GM19025 (cell line): ENCODE data around the gene FAM83C.

ENCODE experiments used
- ATAC-seq: cut with Tn5 transposase; IDR thresholded peaks from one replicate; pipeline ENCODE4 v1.9.1; 2021; ENCODE audit warnings: mild to moderate bottlenecking, low read depth, moderate library complexity; ENCODE audit not compliant: unreplicated experiment

Gene FAM83C

DNA sequence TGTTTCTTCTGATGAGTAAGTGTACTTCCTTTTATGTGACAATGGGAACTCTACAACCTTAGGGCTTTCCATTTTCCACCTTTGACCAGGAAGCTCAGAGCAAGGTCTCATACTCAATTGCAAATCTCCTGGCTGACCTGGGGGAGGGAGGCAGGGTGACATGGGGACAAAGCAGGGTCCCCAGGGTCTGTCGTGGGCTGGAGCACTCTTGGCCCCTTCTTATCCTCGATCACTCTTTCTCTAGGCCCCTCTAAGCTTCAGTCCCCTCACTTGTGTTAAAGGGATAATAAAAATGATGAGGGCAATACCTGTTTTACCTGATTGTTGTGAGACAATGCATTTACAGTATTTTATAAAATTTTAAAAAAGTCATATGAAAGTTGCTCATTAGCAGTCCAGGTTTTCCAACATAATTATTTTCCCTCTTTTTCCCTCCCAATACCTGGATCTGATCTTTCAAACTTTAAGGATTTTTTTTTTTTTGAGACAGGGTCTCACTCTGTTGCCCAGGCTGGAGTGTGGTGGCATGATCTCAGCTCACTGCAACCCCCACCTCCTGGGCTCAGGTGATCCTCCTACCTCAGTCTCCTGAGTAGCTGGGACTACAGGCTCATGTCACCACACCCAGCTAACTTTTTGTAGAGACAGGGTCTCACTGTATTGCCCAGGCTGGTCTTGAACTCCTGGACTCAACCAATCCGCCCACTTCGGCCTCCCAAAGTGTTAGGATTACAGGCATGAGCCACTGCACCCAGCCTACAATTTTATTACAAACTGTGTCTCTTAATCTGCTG, 8.4 kb upstream of the FAM83C start:
- no peak for ATAC-seq

DNA sequence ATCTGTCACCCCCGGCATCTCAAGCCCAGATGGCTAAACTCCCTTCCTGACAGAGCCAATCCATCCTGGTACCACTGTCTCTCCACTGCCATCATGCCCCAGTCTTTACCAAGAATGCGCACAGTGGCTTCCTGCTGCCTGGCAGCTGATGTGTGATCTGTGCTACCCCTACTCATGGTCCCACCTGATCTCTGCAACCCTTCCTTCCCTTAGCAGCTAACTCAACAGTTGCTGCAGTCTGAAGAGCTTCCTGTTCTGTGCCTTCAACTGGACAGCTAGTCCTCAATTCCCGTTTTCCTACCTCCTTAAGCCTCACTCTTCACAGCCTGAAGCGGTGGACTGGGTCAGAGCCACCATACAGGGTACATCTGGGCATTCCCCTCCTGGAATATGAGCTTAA, 7.6 kb upstream of the FAM83C start:
- no peak for ATAC-seq

DNA sequence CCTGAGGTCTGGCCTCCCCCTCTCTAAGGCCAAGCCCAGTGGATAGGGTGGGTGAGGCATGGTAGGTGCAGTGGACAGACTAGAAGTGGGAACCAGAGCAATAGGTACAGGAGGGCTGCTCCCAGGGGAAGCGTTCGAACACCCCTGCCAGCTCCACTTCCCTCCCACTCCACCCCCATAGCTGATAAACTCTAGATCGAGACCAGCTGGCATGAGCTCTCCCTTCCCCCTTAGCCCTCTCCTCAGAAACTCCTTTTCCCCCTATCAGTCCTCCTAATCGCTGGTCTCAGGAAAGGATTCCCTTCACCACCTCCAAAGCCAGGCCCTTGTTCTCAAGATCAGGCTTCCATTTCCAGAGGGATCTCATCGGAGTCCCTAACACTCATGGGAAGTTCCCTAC, 6.0 kb upstream of the FAM83C start:
- no peak for ATAC-seq

DNA sequence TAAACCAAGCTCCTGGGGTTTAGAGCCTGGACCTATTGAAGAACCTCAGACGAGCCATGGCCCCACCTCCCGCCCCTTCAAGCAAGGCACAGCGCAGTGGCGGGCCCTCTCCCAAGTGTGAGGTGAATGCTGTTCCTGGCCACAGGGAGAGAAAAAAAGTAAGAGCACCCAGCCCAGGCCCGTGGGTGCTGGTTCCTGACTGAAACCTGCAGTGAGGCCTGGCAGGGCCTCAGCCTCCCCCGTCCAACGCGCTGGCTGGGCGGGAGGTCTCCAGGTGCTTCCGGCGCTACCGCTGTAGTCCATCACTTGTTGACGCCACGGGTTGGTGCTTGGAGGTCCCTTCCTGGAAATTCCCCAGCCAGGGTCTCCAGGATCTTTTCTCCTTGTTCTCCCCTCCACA, 5.5 kb upstream of the FAM83C start:
- no peak for ATAC-seq

DNA sequence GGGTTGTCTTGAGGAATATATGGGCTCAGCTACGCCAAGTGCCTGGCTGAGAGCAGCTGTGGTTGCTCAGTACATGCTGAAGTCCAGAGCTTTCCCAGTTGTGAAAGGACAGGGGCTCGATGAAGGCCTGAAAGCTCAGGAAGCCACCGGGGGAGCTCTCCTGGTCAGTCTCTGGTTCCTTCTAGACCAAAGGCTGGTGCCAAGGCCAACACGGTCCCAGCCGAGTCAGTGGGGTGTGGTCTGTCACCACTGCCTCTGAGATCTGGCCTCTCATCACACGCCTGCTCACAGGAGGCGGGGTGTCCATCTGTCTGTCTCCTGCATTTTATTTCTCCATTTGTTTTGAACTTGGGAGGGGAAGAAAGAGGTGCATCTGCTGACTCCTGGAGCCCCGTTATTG, 4.9 kb upstream of the FAM83C start:
- no peak for ATAC-seq

DNA sequence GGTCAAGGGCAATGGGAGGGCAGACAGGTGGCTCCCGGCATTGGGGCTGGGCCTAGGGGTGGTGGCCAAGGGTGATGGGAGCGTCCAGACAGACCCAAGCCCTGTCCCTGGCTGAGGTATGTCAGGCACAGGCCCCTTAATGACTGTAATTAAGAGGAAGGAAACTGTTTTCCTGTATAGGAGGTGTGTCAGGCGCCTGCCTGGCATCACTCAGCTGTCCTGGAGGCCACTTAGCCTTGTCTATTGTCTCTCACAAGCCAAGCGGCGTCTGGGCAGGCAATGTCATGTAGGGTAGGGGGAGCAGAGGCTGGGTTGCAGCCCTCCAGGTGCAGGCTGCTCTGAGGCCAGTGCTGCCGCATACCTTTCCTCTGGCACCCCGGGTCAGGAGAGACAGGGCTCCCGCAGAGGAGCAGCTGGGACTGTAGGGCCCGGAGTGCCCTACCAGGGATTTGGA, 3.9 kb upstream of the FAM83C start:
- ATAC-seq, result no peak

DNA sequence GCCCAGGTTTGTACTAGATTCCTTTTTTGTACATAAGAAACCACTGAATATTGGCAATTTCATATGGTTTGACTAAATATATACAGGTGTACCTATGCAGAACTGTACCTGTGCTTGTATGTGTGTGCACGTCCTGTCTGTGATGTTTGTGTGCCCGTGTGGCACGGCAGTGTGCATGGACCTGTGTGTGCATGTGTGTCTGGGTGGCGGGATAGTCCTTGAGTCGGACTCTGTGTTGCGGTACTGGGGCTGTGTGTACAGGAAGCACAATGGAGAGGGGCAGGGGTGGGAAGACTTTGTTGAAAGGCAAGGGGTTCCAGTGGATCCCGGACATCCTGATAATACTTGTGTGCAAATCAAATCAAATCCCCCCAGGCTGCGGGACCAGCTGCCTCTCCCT, 3.4 kb upstream of the FAM83C start:
- no peak for ATAC-seq

DNA sequence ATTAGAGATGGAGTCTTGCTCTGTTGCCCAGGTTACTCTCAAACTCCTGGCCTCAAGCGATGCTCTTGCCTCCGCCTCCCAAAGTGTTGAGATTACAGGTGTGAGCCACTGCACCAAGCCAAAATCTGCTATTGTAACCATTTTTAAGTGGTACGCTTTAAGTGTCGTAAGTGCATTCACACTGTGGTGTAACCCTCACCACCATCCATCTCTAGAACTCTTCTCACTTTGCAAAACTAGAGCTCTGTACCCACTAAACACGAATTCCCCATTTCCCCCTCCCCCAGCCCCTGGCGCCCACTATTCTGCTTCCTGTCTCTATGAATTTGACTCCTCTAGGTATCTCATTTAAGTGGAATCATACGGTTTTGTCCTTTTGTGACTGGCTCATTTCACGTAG, 2.8 kb upstream of the FAM83C start:
- no peak for ATAC-seq

DNA sequence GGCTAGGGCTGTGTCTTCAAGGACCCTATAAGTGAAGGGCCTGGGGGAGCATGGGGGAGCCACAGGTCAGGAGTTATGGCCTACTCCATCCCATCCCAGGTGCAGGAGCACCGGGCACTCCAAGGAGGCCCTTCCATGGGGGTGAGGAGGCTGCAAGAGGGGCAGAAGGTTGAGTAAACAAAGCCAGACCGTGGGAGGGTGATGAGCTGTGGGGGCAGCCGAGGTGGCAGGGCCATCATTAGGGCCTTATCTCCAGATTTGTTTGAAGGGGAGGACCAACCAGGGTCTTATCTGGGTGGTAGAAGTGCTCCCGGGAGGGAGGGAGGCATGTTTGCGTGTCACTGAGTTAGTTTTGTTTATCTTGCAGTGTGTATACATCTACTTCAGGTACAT, 2.1 kb upstream of the FAM83C start:
- no peak for ATAC-seq

DNA sequence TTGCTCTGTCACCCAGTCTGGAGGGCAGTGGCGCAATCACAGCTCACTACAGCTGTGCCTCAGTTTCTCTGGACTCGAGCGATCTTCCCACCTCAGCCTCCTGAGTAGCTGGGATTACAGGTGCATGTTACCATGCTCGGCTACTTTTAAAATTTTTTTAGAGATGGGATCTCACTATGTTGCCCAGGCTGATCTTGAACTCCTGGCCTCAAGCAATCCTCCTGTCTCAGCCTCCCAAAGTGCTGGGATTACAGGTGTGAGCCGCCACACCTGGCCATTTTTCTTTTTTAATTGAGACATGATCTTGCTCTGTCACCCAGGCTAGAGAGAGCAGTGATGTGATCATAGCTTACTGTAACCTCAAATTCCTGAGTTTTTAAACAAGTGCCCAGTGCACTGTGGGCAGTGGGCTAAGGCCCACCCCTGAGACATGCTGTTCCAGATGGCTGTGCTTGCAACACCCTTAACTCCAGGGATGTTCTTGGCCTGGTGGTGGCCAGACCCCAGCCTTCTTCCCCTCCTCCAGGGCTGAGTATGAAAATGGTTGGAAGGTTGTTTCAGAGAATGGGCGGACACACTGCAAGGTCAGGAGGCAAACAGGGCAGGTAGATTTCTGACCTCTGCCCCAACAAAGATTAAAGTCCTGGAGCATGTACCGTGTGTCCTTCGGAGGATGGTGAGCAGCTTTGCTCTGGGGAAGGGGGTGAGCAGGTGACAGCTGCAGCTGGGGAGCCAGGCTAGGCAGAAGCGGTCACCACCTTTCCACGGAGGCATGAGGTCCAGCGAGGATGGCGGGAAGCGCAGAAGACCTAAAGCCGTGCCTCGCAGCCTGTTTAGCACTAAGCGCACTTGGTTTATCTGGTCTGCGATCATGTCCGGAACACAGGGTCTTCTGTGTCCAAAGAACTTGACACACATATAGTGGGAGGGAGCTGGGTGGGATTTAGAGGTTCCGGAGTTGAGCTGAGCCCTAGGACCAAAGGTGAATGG, 1.4 kb upstream of the FAM83C start:
- no peak for ATAC-seq

DNA sequence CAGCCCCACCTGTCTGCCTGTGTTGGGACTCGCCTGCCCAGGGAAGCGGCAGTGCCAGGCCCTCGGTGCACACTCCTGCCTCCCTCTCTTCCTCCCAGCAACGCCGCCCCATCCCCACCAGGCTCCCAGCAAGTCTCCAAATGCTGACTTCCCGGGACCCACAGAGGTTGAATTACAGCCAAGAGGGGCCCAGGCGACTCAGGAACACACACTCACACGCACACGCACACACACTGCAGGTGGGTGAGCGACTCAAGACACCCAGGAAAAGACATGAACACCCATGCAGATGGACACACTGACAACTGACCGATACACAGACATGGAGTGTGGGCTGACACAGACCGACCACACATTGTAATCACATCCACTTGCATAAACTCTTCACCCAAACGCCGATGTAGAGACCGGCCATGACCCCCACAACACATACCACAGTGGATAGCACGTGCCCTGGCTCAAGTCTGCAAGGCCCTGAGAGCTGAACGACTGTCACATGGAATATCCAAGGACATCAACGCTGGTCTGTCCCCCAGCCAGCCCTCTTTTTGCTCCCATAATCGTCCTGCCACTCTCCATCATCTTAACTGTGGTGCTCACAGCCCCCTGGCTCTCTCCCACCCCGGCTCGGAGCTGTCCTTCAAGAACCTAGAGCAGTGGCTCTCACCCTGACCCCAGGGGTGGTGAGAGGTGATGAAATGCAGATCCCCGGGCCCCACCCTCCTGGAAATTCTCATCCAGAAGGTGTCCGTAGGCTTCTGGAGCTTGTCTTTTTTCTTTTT, 470 bp upstream of the FAM83C start:
- ATAC-seq, result no peak

DNA sequence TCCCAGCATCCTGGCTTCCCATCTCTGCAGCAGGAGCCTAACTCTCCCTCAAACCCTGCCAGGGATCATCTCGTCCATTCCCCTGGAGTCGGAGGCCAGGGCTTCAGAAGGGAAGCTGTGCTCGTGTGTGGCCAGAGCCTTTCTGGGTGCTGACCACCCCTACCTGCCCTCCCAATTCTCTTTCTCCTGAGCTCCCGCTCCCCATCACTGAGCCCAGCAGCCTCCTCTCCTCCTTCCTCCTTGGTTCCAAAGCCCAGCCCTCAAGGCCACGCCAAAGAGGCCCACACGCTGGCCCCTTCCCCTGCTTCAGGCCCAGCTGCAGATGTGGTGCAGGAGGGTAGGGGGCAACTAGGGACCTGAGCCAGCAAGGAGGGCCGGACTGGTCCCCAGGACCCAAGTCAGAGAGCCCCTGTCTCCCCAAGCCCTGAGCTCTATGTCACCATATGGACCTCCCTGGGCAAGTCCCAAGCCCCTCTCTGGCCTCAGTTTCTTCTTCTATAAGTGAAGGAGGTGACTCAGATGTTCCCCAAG, 1.3 kb downstream of the FAM83C start:
- no peak for ATAC-seq

DNA sequence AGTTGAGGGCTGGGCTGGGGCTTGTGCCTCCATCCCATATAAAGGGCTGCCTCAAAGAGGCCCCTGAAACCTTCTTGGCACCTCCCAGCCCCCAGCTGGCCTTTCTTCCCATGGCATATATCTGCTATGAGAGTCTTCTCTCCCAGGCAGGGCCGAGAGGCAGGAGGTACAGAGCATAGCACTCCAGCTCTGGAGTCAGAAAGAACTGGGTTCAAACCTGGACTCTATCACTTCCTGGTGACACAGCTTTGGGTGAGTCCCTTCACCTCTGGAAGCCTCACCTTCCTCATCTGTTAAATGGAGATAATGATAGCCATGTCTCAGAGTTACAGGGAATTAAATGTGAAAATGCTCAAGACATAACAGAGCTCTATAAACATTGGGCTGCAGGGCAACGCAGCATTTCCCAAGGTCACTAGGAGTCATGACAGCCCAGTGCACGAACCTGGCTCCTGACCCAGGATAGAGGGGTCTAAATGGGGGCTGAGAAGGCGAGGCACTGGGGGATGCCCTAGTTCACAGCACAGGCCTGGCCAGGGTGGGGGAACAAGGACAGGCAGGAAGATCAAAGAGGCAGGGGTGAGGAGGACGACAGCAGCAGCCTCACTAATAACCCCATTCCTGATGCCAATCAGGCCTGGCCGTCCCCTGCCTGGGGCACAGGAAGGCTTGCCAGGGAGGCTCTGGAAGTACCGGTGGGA, 1.9 kb downstream of the FAM83C start:
- no peak for ATAC-seq

DNA sequence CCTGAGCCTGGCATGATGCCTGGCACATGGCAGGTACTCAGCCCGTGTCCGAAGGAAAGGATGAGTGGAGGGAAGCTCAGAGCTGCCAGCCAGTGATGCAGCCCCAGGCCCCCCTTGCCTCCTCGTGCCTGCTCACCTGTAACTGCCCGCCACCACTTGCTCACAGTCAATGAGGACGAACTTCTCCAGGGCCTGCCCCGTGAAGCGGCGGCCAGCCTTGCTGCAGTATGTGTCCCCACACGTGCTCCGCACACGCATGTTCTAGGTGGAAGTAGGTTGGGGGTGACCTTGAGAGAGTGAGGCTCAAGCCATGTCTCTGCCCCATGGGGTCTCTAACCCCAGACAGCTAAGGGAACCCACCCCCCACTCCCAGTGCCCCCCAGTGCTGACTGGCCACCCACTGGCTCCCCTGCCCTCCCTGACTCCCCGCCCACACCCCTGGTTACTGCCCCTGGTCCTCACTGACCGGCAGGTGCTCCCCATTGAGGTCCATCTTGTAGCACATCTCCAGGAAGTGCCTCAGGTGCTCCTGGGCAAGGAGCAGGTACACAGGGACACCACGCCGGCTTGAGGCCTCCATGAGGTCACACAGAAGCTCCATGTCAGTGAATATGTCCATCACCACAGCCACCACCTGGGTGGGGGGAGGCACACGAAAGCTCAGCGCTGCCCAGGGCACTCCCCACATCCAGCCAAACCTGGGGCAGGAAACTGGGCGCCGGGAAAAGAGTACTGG, 3.7 kb downstream of the FAM83C start:
- no peak for ATAC-seq

DNA sequence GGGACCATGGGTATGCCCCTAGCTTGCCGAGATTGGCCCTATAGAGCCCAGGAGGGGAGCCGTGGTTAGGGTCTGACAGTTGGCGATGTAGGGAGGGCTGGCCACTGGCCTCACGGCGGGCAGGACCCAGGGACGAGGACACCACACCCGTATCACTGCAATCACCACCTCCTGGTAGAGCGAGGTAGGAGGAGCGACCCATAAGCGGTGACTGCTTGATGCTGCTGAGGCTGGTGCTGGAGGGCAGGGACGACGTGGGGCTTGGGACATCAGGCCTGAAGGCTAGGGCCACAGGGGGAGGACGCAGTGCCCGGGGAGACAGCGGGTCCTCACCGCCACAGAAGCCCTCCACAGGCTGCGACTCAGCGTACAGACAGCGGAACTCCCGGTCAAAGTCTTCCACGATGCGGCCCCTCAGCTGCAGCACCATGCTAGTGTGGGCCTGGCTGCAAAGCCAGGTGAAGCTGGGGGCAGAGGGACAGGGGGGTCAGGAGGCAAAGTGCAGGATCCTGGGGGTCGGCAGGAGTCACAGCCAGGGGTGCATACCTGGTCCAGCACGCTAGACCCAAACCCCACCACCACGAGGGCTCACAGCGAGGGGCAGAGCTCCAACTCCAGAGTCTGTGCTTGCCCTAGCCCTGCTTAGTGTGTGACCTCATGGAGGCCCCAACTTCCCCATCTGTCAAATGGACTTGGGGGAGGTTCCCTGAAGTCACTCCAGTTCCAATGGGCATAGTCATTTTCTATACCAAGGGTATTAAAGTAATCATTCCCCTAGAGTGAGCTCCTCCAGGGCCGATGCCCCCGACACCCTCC, 4.5 kb downstream of the FAM83C start:
- ATAC-seq, result no peak

DNA sequence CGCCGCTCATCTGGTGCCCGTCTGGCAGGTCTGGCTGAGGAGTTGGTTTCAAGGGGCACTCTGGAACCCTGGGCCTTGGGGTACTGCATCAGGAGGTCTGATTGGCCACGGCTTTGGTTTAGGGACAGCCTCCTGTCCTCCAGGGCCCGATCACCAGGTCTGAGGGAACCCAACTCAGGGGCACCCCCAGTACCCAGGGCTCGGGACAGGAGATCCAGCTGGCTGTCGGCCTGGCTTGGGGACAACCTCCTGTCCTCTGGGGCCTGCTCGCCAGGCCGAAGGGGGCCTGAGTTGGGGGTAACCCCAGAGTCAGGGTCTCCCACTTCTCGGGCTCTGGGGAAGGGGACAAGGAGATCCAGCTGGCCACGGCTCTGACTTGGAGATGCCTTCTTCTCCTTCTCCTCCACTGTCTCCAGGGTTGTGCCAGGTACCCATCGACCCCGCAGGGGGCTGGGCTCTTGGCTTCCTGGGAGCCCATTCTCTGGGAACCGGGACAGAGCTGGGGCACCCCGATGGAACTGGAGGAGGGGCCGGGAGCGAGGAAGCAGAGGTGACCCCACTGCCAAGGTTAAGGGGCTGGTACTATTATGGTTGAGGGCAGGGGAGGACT, 5.2 kb downstream of the FAM83C start:
- ATAC-seq, result no peak

DNA sequence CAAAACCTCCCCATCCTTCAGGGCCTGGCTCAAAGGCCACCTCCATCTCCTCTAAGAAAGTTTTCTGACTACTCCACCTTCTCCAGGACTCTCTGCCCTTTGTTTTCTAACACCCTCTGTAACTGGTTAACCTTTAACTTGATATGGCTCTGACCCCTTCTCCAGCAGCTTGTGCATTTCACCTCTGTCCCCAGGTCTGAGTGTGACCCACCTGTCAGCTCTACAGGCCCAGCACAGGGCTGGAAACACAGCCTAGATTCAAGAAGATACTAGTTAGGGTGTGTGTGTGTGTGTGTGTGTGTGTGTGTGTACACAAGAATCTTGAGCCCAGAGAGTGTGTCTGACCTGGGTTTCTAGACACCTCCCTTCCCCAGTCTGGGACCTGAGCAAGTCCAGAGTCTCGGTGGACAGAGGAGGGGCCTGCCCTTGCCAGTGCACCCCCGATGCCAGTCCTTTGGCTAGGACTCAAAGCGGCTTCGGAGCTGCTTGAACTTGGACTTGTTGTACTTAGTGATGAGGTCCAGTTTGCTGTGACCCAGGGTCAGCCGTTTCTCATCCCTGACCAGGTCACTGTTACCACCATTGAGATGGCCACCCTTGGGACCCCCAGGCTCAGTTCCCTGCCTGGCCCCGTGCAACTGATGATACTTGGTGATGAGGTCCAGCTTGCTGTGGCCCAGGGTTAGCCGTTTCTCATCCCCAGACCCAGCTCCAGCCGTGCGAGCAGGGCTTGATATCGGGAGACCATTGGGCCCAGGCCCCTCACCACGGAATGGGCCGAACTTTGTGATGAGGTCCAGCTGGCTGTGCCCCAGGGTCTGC, 5.9 kb downstream of the FAM83C start:
- ATAC-seq, result no peak
